GM12878 (cell line): ENCODE results near the gene PCDHA10. TPM values are rescaled to one million over a fixed set of nuclear protein-coding genes. Genes with fewer than 3 reads are reported as not detected.

Source experiments
- ATAC-seq: fragments of 200-7000 bp; cut with Tn5 transposase; 3 replicates; pipeline ENCODE4 v1.9.1; 2020; ENCODE audit warnings: mild to moderate bottlenecking, moderate library complexity
- BruUV-seq: library from RNA; stranded (reverse); fragments of 400-500 nt; replicated peaks from 2 replicates; lab custom pipeline; 2021; lab: Mats Ljungman, UMichigan
- CTCF ChIA-PET: fragments of 300-600 bp; sonication (Branson Sonifier 250); formaldehyde crosslinking; extraction: SDS; loops from one replicate; lab custom pipeline; 2021; ENCODE audit warnings: inconsistent platforms; lab: Yijun Ruan, JAX
- POLR2A ChIA-PET: fragments of 350-600 bp; formaldehyde crosslinking; extraction: SDS; loops from one replicate; lab custom pipeline; 2021; ENCODE audit warnings: inconsistent platforms; lab: Charles Lee
- RAD21 ChIA-PET: fragments of 300-600 bp; sonication (Branson Sonifier 250); formaldehyde crosslinking; loops from one replicate; lab custom pipeline; 2023; ENCODE audit warnings: antibody characterized with exemption; ENCODE audit not compliant: unreplicated experiment; lab: Charles Lee
- SMC1A ChIA-PET: fragments of 300-600 bp; sonication (Branson Sonifier 250); formaldehyde crosslinking; loops from one replicate; lab custom pipeline; 2023; ENCODE audit not compliant: unreplicated experiment, uncharacterized antibody; lab: Charles Lee
- DNase-seq: peaks from one replicate; pipeline ENCODE4 v3.0.0-alpha.2; 2011; ENCODE audit warnings: low read depth, low spot score
- FAIRE-seq: peaks from 3 replicates; lab custom pipeline; 2011; peaks lifted over from hg19 to GRCh38; lab: Jason Lieb, UNC
- H2AFZ ChIP-seq: 2 replicates; pipeline ENCODE4 v1.6.0; 2011; ENCODE audit warnings: low read depth, low read length, control low read depth; ENCODE audit not compliant: control insufficient read depth
- H3K27ac ChIP-seq: 2 replicates; pipeline ENCODE4 v1.5.1; 2011; ENCODE audit warnings: control low read depth; ENCODE audit not compliant: control insufficient read depth, insufficient read depth
- H3K27me3 ChIP-seq, 2 experiments: replicated peaks in 1 of 2; 2 replicates each; pipeline versions ENCODE4 v1.6.0 to v1.6.1; 2011; ENCODE audit warnings: low read length in 1 of 2; ENCODE audit not compliant: control insufficient read depth in 2 of 2, insufficient read depth in 2 of 2
- H3K36me3 ChIP-seq, 2 experiments: 2 replicates each; pipeline ENCODE4 v1.5.1; 2011; ENCODE audit warnings: low read length in 1 of 2; ENCODE audit not compliant: control insufficient read depth in 2 of 2, insufficient read depth in 2 of 2
- H3K4me1 ChIP-seq: 2 replicates; pipeline ENCODE4 v1.6.1; 2011; ENCODE audit warnings: mild to moderate bottlenecking, low read length, moderate library complexity, mixed read lengths; ENCODE audit not compliant: control insufficient read depth, insufficient read depth
- H3K4me2 ChIP-seq: 2 replicates; pipeline ENCODE4 v1.6.0; 2011; ENCODE audit warnings: control low read depth; ENCODE audit not compliant: control insufficient read depth, insufficient read depth
- H3K4me3 ChIP-seq: fragments of 200-600 bp; sonication (generic); 2 replicates; pipeline ENCODE4 v1.5.1; 2016
- H3K79me2 ChIP-seq: 2 replicates; pipeline ENCODE4 v1.6.0; 2011; ENCODE audit warnings: low read length; ENCODE audit not compliant: control insufficient read depth, insufficient read depth
- H3K9ac ChIP-seq: 2 replicates; pipeline ENCODE4 v1.8.0; 2011; ENCODE audit warnings: low read length, control low read depth, mixed read lengths; ENCODE audit not compliant: control insufficient read depth, insufficient read depth
- H3K9me3 ChIP-seq: replicated peaks from 3 replicates; pipeline ENCODE4 v1.5.1; 2011; ENCODE audit warnings: mild to moderate bottlenecking, low read length; ENCODE audit not compliant: control insufficient read depth, insufficient read depth
- H4K20me1 ChIP-seq: 2 replicates; pipeline ENCODE4 v1.6.0; 2011; ENCODE audit not compliant: control insufficient read depth, insufficient read depth
- ATF7 ChIP-seq: fragments of 450-650 bp; IDR thresholded peaks from 2 replicates; pipeline ENCODE4 v1.6.1; 2016; ENCODE audit warnings: low read depth, mild to moderate bottlenecking
- BCL11A ChIP-seq: IDR thresholded peaks from 2 replicates; pipeline ENCODE4 v1.6.1; 2011; ENCODE audit warnings: low read depth, low read length
- BMI1 ChIP-seq: fragments of 450-650 bp; IDR thresholded peaks from 2 replicates; pipeline ENCODE4 v1.6.1; 2016; ENCODE audit warnings: mild to moderate bottlenecking, moderate library complexity, borderline replicate concordance
- CREB1 ChIP-seq: IDR thresholded peaks from 2 replicates; pipeline ENCODE4 v1.6.1; 2012; ENCODE audit warnings: low read depth, mild to moderate bottlenecking, inconsistent platforms
- ELK1 ChIP-seq: IDR thresholded peaks from 2 replicates; pipeline ENCODE4 v1.6.1; 2012; ENCODE audit warnings: low read depth, low read length, improper control_type of control experiment
- FOXK2 ChIP-seq: fragments of 450-650 bp; IDR thresholded peaks from 2 replicates; pipeline ENCODE4 v1.6.1; 2017; ENCODE audit warnings: mild to moderate bottlenecking, moderate library complexity
- GATAD2B ChIP-seq: fragments of 450-650 bp; conservative IDR thresholded peaks from 2 replicates; pipeline ENCODE4 v1.6.1; 2017; ENCODE audit warnings: low read depth, mild to moderate bottlenecking, moderate library complexity
- KAT2A ChIP-seq: conservative IDR thresholded peaks from 2 replicates; pipeline ENCODE4 v1.6.1; 2011; ENCODE audit warnings: low read depth, low read length; ENCODE audit not compliant: control insufficient read depth
- MLLT1 ChIP-seq: fragments of 450-650 bp; IDR thresholded peaks from 2 replicates; pipeline ENCODE4 v1.6.1; 2016; ENCODE audit warnings: mild to moderate bottlenecking
- NFXL1 ChIP-seq: fragments of 450-650 bp; IDR thresholded peaks from 2 replicates; pipeline ENCODE4 v1.6.1; 2017; ENCODE audit warnings: antibody characterized with exemption, mild to moderate bottlenecking, borderline replicate concordance
- NFYA ChIP-seq: IDR thresholded peaks from 2 replicates; pipeline ENCODE4 v1.6.1; 2011; ENCODE audit warnings: low read depth, mild to moderate bottlenecking, low read length, improper control_type of control experiment, borderline replicate concordance
- NRF1 ChIP-seq: conservative IDR thresholded peaks from 2 replicates; pipeline ENCODE4 v1.6.1; 2011; ENCODE audit warnings: mild to moderate bottlenecking, low read depth, low read length, improper control_type of control experiment
- POLR2AphosphoS2 ChIP-seq: IDR thresholded peaks from 2 replicates; pipeline ENCODE4 v1.6.1; 2011; ENCODE audit warnings: low read depth, mild to moderate bottlenecking, low read length, improper control_type of control experiment, moderate library complexity
- POLR2AphosphoS5 ChIP-seq: IDR thresholded peaks from 2 replicates; pipeline ENCODE4 v1.6.1; 2011; ENCODE audit warnings: mild to moderate bottlenecking, low read length, inconsistent platforms
- SMAD1 ChIP-seq: fragments of 450-650 bp; IDR thresholded peaks from 2 replicates; pipeline ENCODE4 v1.6.1; 2018; ENCODE audit warnings: mild to moderate bottlenecking, low read depth; ENCODE audit not compliant: partially characterized antibody
- SRF ChIP-seq, 2 experiments: IDR thresholded peaks; 2 replicates each; pipeline ENCODE4 v1.6.1; 2011; ENCODE audit warnings: low read depth in 2 of 2, low read length in 2 of 2, mild to moderate bottlenecking in 1 of 2, moderate library complexity in 1 of 2
- TCF12 ChIP-seq: IDR thresholded peaks from 2 replicates; pipeline ENCODE4 v1.6.1; 2011; ENCODE audit warnings: low read depth, mild to moderate bottlenecking, low read length
- ZNF217 ChIP-seq: fragments of 450-650 bp; IDR thresholded peaks from 2 replicates; pipeline ENCODE4 v1.6.1; 2017; ENCODE audit warnings: antibody characterized with exemption, mild to moderate bottlenecking
- ZZZ3 ChIP-seq: IDR thresholded peaks from 2 replicates; pipeline ENCODE4 v1.6.1; 2011; ENCODE audit warnings: low read depth; ENCODE audit not compliant: control insufficient read depth, insufficient read length
- WGBS: methylation state at CpG from one replicate; pipeline ENCODE4 v1.1.6; 2016; ENCODE audit warnings: low lambda C conversion rate; ENCODE audit not compliant: insufficient replicate concordance, insufficient coverage; ENCODE audit errors: missing lambda C conversion rate; 5-methylcytosine and 5-hydroxymethylcytosine counted together
- in situ Hi-C: fragments of 300-500 bp; cut with MboI; formaldehyde crosslinking; loops from 9 replicates; pipeline ENCODE4 v1.14.3; 2018; ENCODE audit warnings: mixed read lengths
- intact Hi-C: fragments of 100-400 bp; cut with micrococcal nuclease; formaldehyde crosslinking; loops from one replicate; pipeline ENCODE4 v1.14.2; 2022; ENCODE audit not compliant: unreplicated experiment
- polyA plus RNA-seq, 11 experiments: library from polyadenylated mRNA; depleted of rRNA in 4 of 11; unstranded in 6 of 11; stranded (reverse) in 5 of 11; fragments of >200 nt; fragmentation: Nextera tagmentation in 4 of 11; fragmentation: Illumina TruSeq in 1 of 11; extraction: Ambion mirVana in 4 of 11; extraction: Trizol in 1 of 11; gene quantifications; 1 replicate in 1 of 11; 2 replicates in 10 of 11; pipeline versions ENCODE4 v1.2.1 to v1.2.3, GENCODE V29; 2011 to 2016; ENCODE audit warnings: inconsistent platforms in 2 of 11, missing spikeins in 2 of 11, low read depth in 1 of 11
- total RNA-seq, 4 experiments: library from RNA; depleted of rRNA in 3 of 4; stranded (reverse); fragments of >200 nt in 3 of 4; fragmentation: Illumina TruSeq in 1 of 4; extraction: Trizol in 1 of 4; gene quantifications; 2 replicates each; pipeline versions ENCODE4 v1.2.1 to v1.2.3, GENCODE V29; 2013 to 2021

The PCDHA10 gene
- total and polyA plus RNA-seq, 10 of the 15 experiments (the other 5 are each of a cell fraction or from before 2014, with no cell fraction given), result 0.01 to 0.06 (median 0.03) TPM; not detected in 5

- TF ChIP-seq ELK1, result no peak
- no peak for TF ChIP-seq FOXK2
- TF ChIP-seq ATF7, result no peak
- TF ChIP-seq SMAD1, result no peak
- TF ChIP-seq NFXL1, result no peak
- TF ChIP-seq POLR2AphosphoS2, result no peak
- TF ChIP-seq MLLT1, result no peak
Measured at GRCh38 chr5:140827704-140828361, 27.9 kb upstream of the PCDHA10 start, which contains the start of gene PCDHA6 (continued).

- no peak for ATAC-seq
- ChIA-PET RAD21 (no interaction called here), SMC1A (no interaction called here)
- TF ChIP-seq CREB1 (no peak), ZNF217 (no peak), BCL11A (no peak), POLR2AphosphoS5 (no peak), ZZZ3 (no peak), NFYA (no peak), TCF12 (no peak), SRF (IDR thresholded peaks at IDR 0.05; ENCODE audit: low read depth in 2 of 2, low read length in 2 of 2) (no peak), GATAD2B (no peak), KAT2A (no peak), BMI1 (no peak), NRF1 (no peak)
- TF ChIP-seq, all 136 proteins: peak for 0
- Histone ChIP-seq H3K4me1 (no peaks in the 10 kb centered on the region), H3K27ac (no peak overlapping the region), H3K27me3 (no peaks in the 10 kb centered on the region), H4K20me1 (no peaks in the 10 kb centered on the region), H3K79me2 (no peaks in the 10 kb centered on the region), H3K4me2 (no peak overlapping the region), H3K4me3 (no peak overlapping the region), H2AFZ (no peak overlapping the region), H3K9me3 (no peaks in the 10 kb centered on the region; the same call in 1 of the 3 replicates), H3K9ac (no peak overlapping the region), H3K36me3 (no peaks in the 10 kb centered on the region)
- POLR2A ChIA-PET, result no interaction called here
- CTCF ChIA-PET, result no interaction called here
- in situ Hi-C loops (no loop called here), intact Hi-C loops (no loop called here)
- DNase-seq (no peak), FAIRE-seq (no peak)
- WGBS, result 64% methylated on average over 18 of the region's 18 CpGs
- BruUV-seq, result no TSS peak
Measured at GRCh38 chr5:140828362-140828737, 27.3 kb upstream of the PCDHA10 start.
